Cardiac muscle cell (in vitro differentiated cells and primary cell): Measurements from ENCODE around the gene CLK2. TPM values are rescaled to one million over a fixed set of nuclear protein-coding genes. Genes with fewer than 3 reads are reported as not detected.
"Not testable (repeated sequence)": the region's sequence is repeated elsewhere in the genome, so short reads cannot be mapped to it uniquely, and the experiment has no call there.

ENCODE experiments used
- DNase-seq, 2 donors: peaks; one replicate each; pipeline versions ENCODE4 v3.0.0 to v3.0.0-alpha.2; 2010 to 2017; ENCODE audit warnings: low read depth in 1 of 2, low spot score in 1 of 2
- H3K27ac ChIP-seq: fragments of 200-600 bp; sonication (generic); 2 replicates; pipeline ENCODE4 v1.5.1; 2016
- H3K27me3 ChIP-seq: fragments of 200-600 bp; sonication (generic); 2 replicates; pipeline ENCODE4 v1.6.0; 2016; ENCODE audit warnings: control low read depth
- H3K36me3 ChIP-seq: fragments of 200-600 bp; sonication (generic); 2 replicates; pipeline ENCODE4 v1.5.1; 2016; ENCODE audit warnings: control low read depth
- H3K4me1 ChIP-seq: fragments of 200-600 bp; sonication (generic); 2 replicates; pipeline ENCODE4 v1.8.1; 2017; ENCODE audit warnings: low read depth, mild to moderate bottlenecking, mixed run types
- H3K4me3 ChIP-seq: fragments of 200-600 bp; sonication (generic); 2 replicates; pipeline ENCODE4 v1.5.1; 2016; ENCODE audit warnings: mild to moderate bottlenecking
- H3K9me3 ChIP-seq: fragments of 200-600 bp; sonication (generic); 2 replicates; pipeline ENCODE4 v1.5.1; 2017; ENCODE audit warnings: low read depth, mild to moderate bottlenecking, control low read depth
- CTCF ChIP-seq: IDR thresholded peaks from 2 replicates; pipeline ENCODE4 v1.5.1; 2012; ENCODE audit warnings: low read depth, mild to moderate bottlenecking, low read length
- polyA plus RNA-seq: library from polyadenylated mRNA; unstranded; fragments of >200 nt; fragmentation: Nextera tagmentation; extraction: Ambion mirVana; gene quantifications from 2 replicates; pipeline ENCODE4 v1.2.1, GENCODE V29; 2016
- total RNA-seq: library from RNA; depleted of rRNA; stranded (reverse); fragments of >200 nt; gene quantifications from 2 replicates; pipeline ENCODE4 v1.2.3, GENCODE V29; 2016

The CLK2 gene
- total and polyA plus RNA-seq, 2 experiments from 2014 or later, result 57.3 to 68.5 TPM

- Histone ChIP-seq H3K4me3 (no peak overlapping the region), H3K36me3 (no peaks in the 10 kb centered on the region), H3K27ac (peak overlapping the region; percentile 23), H3K4me1 (peaks cover 8% of the 10 kb centered on the region), H3K9me3 (no peaks in the 10 kb centered on the region), H3K27me3 (no peaks in the 10 kb centered on the region)
- no peak for TF ChIP-seq CTCF
- DNase-seq, result peak; percentile 40 to 55
Observed at GRCh38 chr1:155219592-155220031, 53.7 kb downstream of the CLK2 start.

- Histone ChIP-seq H3K4me1 (peaks cover 8% of the 10 kb centered on the region), H3K27me3 (no peaks in the 10 kb centered on the region), H3K4me3 (peak overlapping the region; percentile 22), H3K36me3 (no peaks in the 10 kb centered on the region), H3K9me3 (no peaks in the 10 kb centered on the region), H3K27ac (peak overlapping the region; percentile 45)
- TF ChIP-seq CTCF, result no peak
- peak; percentile 79 for DNase-seq
Observed at GRCh38 chr1:155218854-155219591, 54.3 kb downstream of the CLK2 start.

- H3K4me1 ChIP-seq, DNase-seq, H3K9me3 ChIP-seq, H3K36me3 ChIP-seq, H3K4me3 ChIP-seq, H3K27me3 ChIP-seq, H3K27ac ChIP-seq: not testable (repeated sequence)
Observed at GRCh38 chr1:155214702-155215101, 58.6 kb downstream of the CLK2 start.

Other genes starting within 250 kb of the CLK2 start
- 4.3 and 5.4 TPM in 2 replicates for gene DCST2, start 239.7 kb downstream of the CLK2 start, total RNA-seq
- 1.1 and 3.8 TPM in 2 replicates for gene DCST2, start 239.7 kb downstream of the CLK2 start, polyA plus RNA-seq
- not detected in 2 replicates for gene DCST1, start 239.7 kb downstream of the CLK2 start, total RNA-seq
- 0.27 and 0.57 TPM in 2 replicates for gene DCST1, start 239.7 kb downstream of the CLK2 start, polyA plus RNA-seq
- gene ADAM15, start 222.2 kb downstream of the CLK2 start, total RNA-seq, result 19.5 and 23.0 TPM in 2 replicates
- gene ADAM15, start 222.2 kb downstream of the CLK2 start, polyA plus RNA-seq, result 23.0 and 25.2 TPM in 2 replicates
- gene EFNA4, start 209.8 kb downstream of the CLK2 start, total RNA-seq, result 29.2 and 36.0 TPM in 2 replicates
- gene EFNA4, start 209.8 kb downstream of the CLK2 start, polyA plus RNA-seq, result 18.3 and 29.6 TPM in 2 replicates
- 26.3 and 31.9 TPM in 2 replicates for gene EFNA3, start 194.7 kb downstream of the CLK2 start, total RNA-seq
- 34.2 and 43.0 TPM in 2 replicates for gene EFNA3, start 194.7 kb downstream of the CLK2 start, polyA plus RNA-seq
- 39.1 and 43.1 TPM in 2 replicates for gene EFNA1, start 145.6 kb downstream of the CLK2 start, total RNA-seq
- gene EFNA1, start 145.6 kb downstream of the CLK2 start, polyA plus RNA-seq, result 83.5 and 104 TPM in 2 replicates
- gene SLC50A1, start 137.7 kb downstream of the CLK2 start, total RNA-seq, result 18.4 and 20.9 TPM in 2 replicates
- 45.1 and 50.7 TPM in 2 replicates for gene SLC50A1, start 137.7 kb downstream of the CLK2 start, polyA plus RNA-seq
- 102 and 114 TPM in 2 replicates for gene DPM3, start 133.0 kb downstream of the CLK2 start, total RNA-seq
- 105 and 110 TPM in 2 replicates for gene DPM3, start 133.0 kb downstream of the CLK2 start, polyA plus RNA-seq
- gene KRTCAP2, start 100.2 kb downstream of the CLK2 start, total RNA-seq, result 122 and 124 TPM in 2 replicates
- 357 and 428 TPM in 2 replicates for gene KRTCAP2, start 100.2 kb downstream of the CLK2 start, polyA plus RNA-seq
- gene TRIM46, start 99.7 kb downstream of the CLK2 start, total RNA-seq, result 3.6 and 5.4 TPM in 2 replicates
- 2.9 and 3.2 TPM in 2 replicates for gene TRIM46, start 99.7 kb downstream of the CLK2 start, polyA plus RNA-seq
- gene THBS3, start 65.6 kb downstream of the CLK2 start, total RNA-seq, result 10.8 and 14.2 TPM in 2 replicates
- gene THBS3, start 65.6 kb downstream of the CLK2 start, polyA plus RNA-seq, result 9.4 and 15.1 TPM in 2 replicates
- 24.7 and 45.0 TPM in 2 replicates for gene MTX1, start 64.8 kb downstream of the CLK2 start, total RNA-seq
- gene MTX1, start 64.8 kb downstream of the CLK2 start, polyA plus RNA-seq, result 31.9 and 50.2 TPM in 2 replicates
- gene ENTREP3, start 18.0 kb downstream of the CLK2 start, total RNA-seq, result 39.5 and 46.2 TPM in 2 replicates
- gene ENTREP3, start 18.0 kb downstream of the CLK2 start, polyA plus RNA-seq, result 42.0 and 59.2 TPM in 2 replicates
- gene SCAMP3, start 11.1 kb downstream of the CLK2 start, total RNA-seq, result 67.3 and 109 TPM in 2 replicates
- gene SCAMP3, start 11.1 kb downstream of the CLK2 start, polyA plus RNA-seq, result 100 and 172 TPM in 2 replicates
- 1.7 and 3.5 TPM in 2 replicates for gene HCN3, start 4.0 kb upstream of the CLK2 start, total RNA-seq
- gene HCN3, start 4.0 kb upstream of the CLK2 start, polyA plus RNA-seq, result 3.7 and 12.9 TPM in 2 replicates
- 0.06 TPM in 1 of 2 replicates, not detected in the other for gene PKLR, start 27.9 kb upstream of the CLK2 start, total RNA-seq
- gene PKLR, start 27.9 kb upstream of the CLK2 start, polyA plus RNA-seq, result not detected in 2 replicates
- gene FDPS, start 35.4 kb upstream of the CLK2 start, total RNA-seq, result 167 and 310 TPM in 2 replicates
- gene FDPS, start 35.4 kb upstream of the CLK2 start, polyA plus RNA-seq, result 269 and 565 TPM in 2 replicates
- 25.9 and 35.6 TPM in 2 replicates for gene RUSC1, start 47.4 kb upstream of the CLK2 start, total RNA-seq
- 26.7 and 44.4 TPM in 2 replicates for gene RUSC1, start 47.4 kb upstream of the CLK2 start, polyA plus RNA-seq